GM13977 (cell line): Measurements from ENCODE around the gene DVL1.

Source experiments
- DNase-seq: peaks from one replicate; pipeline ENCODE4 v3.0.0; 2012; ENCODE audit warnings: low spot score
- CTCF ChIP-seq: IDR thresholded peaks from 2 replicates; pipeline ENCODE4 v1.5.1; 2012; ENCODE audit warnings: mild to moderate bottlenecking, control low read depth; ENCODE audit not compliant: insufficient read depth; ENCODE audit errors: extremely low read depth, missing control alignments
- in situ Hi-C: fragments of 300-500 bp; cut with MboI; formaldehyde crosslinking; loops from one replicate; pipeline ENCODE4 v1.12.0; 2022; ENCODE audit warnings: low sequenced_read_pairs, low pct_unique_long_range_greater_than_20kb, mixed read lengths, inconsistent platforms; ENCODE audit not compliant: unreplicated experiment

Gene DVL1

DNA sequence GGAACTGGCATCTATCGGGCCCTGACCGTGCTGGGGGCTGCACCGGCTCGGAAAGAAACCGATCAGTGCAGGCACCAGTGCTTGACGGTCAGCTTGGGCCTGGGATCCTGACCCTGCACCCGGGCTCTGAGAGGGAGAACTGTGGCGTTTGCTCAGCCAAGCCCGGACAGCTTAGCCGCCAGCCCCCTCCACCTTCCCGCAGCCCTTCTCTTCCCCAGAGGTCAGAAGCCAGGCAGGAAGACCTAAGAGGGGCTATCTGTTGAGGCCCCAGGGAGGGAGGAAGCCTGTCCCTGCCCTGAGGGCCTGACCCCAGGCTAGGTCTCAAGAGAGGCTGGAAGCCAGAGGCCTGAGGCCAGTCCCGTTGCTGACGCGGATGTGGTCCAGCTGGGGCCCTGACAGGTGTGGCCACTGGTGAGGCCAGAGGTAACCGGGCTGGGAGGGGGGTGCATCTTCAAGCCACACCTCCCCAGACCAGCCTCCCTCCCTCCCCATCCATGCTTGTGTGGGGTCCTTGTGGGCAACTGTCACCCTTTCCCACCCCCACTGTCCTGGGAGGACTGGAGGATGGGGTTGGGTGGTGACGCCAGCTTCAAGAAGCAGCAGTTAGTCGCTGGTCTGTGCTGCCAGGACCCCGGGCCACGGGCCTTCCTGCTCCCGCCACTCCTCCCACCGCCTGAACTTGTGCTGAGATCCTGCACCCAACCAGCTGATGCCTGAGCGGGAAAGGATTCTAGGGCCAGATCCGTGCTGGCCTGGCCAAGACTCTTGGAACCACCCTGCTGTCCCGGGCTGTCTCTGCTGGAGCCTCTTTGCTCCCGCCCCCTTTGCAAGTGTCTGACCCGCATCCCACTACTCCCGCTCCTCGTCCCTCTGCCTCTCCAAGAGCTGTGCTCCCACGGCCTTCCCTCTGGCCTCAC lies 2.6 kb upstream of the DVL1 start:
- no peak for TF ChIP-seq CTCF
- DNase-seq, result no peak
- in situ Hi-C loops, result no loop called here

DNA sequence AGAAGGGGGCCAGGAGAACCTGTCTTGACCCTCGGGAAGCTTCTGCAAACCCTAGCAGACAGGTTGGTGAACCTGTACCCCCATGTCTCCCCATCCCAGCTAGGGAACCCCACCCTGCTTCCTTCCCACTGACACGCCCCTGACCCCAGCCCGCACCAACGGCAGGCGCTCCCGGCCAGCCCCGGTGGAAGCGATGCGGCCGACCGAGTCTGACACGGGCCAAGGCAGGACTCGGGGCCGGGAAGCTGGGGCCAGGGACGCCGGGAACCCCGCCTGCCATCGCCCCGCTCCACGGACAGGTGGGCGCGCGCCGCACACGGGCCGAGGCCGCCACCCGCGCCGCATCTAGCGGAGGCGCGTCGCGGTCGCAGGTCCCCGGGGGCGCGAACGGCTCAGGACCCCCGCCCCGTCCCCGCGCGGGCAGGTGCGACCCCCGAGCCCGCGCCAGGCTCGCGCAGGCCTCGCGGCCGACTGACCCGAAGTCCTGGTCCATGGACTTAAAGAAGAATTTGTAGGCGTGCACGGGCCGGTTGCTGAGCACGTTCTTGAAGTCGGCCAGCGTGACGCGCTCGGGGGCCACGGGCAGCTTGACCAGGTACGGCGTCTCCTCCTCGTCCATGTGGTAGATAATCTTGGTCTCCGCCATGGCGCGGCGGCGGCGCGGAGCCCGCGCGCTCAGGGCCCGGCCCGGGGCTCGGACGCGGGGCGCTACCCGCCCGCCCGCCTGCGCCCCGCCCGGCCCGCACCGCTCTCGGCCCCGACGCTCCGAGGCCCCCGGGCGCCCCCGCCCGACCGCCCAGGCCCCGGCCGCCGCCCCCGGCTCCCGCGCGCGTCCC lies 580 bp downstream of the DVL1 start:
- in situ Hi-C loops, result no loop called here
- DNase-seq, result no peak

GRCh38 chr1:1347663-1348419 lies 1.4 kb downstream of the DVL1 start:
- no peak for TF ChIP-seq CTCF
- no peak for DNase-seq
- in situ Hi-C loops, result no loop called here

More for the DNA sequence above, 580 bp downstream of the DVL1 start:
- TF ChIP-seq CTCF, result no peak

GRCh38 chr1:1347026-1347595 lies 2.1 kb downstream of the DVL1 start:
- TF ChIP-seq CTCF, result no peak
- in situ Hi-C loops, result no loop called here
- DNase-seq, result no peak

DNA sequence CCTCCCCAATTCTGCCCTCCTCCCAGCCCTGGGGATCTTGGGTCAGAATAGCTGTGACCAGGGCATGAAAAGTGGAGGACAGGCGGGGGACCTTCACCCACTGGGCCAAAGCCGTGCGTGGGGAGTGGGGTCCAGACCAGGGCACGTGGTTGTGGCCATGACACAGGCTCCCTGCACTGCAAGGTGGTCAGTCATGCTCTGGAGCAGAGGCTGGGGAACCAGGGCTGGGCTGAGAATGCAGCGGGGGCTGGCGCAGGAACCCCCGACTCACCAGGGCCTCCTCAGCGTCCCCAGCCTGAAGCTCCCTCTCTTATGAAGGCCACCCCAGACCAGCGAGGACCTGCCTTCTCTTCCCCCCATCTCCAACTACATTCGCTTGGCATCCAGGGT lies 2.7 kb downstream of the DVL1 start:
- in situ Hi-C loops, result no loop called here
- DNase-seq, result no peak
- no peak for TF ChIP-seq CTCF
